Duodenal mucosa (tissue), 2 donors: ENCODE measurements around the gene HSD17B10.
"Not testable (repeated sequence)": the region's sequence is repeated elsewhere in the genome, so short reads cannot be mapped to it uniquely, and the experiment has no call there.

ENCODE experiments used
- H3K27ac ChIP-seq: one replicate; pipeline ENCODE4 v1.7.0; 2013; ENCODE audit warnings: low read depth, low read length
- H3K27me3 ChIP-seq, 2 donors: one replicate each; pipeline ENCODE4 v1.7.0; 2013; ENCODE audit warnings: low read length in 2 of 2, control low read depth in 1 of 2; ENCODE audit not compliant: insufficient read depth in 2 of 2, control insufficient read depth in 1 of 2
- H3K36me3 ChIP-seq, 2 donors: one replicate each; pipeline ENCODE4 v1.7.0; 2013; ENCODE audit warnings: low read length in 2 of 2, control low read depth in 1 of 2; ENCODE audit not compliant: insufficient read depth in 2 of 2, control insufficient read depth in 1 of 2
- H3K4me1 ChIP-seq, 2 donors: one replicate each; pipeline ENCODE4 v1.7.0; 2013; ENCODE audit warnings: low read length in 2 of 2, control low read depth in 1 of 2; ENCODE audit not compliant: insufficient read depth in 2 of 2, control insufficient read depth in 1 of 2
- H3K4me3 ChIP-seq, 2 donors: one replicate each; pipeline ENCODE4 v1.7.0; 2013; ENCODE audit warnings: low read length in 2 of 2, low read depth in 1 of 2
- H3K9ac ChIP-seq, 2 donors: one replicate each; pipeline ENCODE4 v1.7.0; 2013; ENCODE audit warnings: low read length in 2 of 2, low read depth in 1 of 2
- H3K9me3 ChIP-seq, 2 donors: one replicate each; pipeline ENCODE4 v1.7.0; 2013; ENCODE audit warnings: low read length in 2 of 2, control low read depth in 1 of 2; ENCODE audit not compliant: control insufficient read depth in 1 of 2

Gene HSD17B10

GRCh38 chrX:53433651-53434639 lies at the start of gene HSD17B10:
TSS of gene HSD17B10 (minus strand) at chrX:53434370. CDS start at chrX:53434345, 25 bp downstream.
- Histone ChIP-seq H3K4me3 (peak within 1 kb of the TSS; percentile 80 to 82), H3K9me3 (no peaks in the 10 kb centered on the region), H3K4me1 (peaks cover 6 to 7% of the 10 kb centered on the region in 2 donors), H3K36me3 (peaks cover 13 to 18% of the 10 kb centered on the region in 2 donors), H3K9ac (peak within 1 kb of the TSS; percentile 60 to 71), H3K27me3 (no peaks in the 10 kb centered on the region), H3K27ac (peak within 1 kb of the TSS; percentile 50)

- no peak overlapping the region for H3K27ac ChIP-seq
Observed at GRCh38 chrX:53483416-53483815, 49.2 kb upstream of the HSD17B10 start.

GRCh38 chrX:53481816-53482465 lies 47.8 kb upstream of the HSD17B10 start:
- Histone ChIP-seq H3K4me3 (no peak overlapping the region), H3K4me1 (no peaks in the 10 kb centered on the region)

More at GRCh38 chrX:53483416-53483815, 49.2 kb upstream of the HSD17B10 start:
- no peaks in the 10 kb centered on the region for H3K36me3 ChIP-seq
- H3K9ac ChIP-seq: no peak overlapping the region
- no peaks in the 10 kb centered on the region for H3K9me3 ChIP-seq
- H3K4me1 ChIP-seq: no peaks in the 10 kb centered on the region
- no peak overlapping the region for H3K4me3 ChIP-seq
- H3K27me3 ChIP-seq: no peaks in the 10 kb centered on the region

GRCh38 chrX:53481093-53481492 lies 46.9 kb upstream of the HSD17B10 start:
- Histone ChIP-seq H3K36me3 (no peaks in the 10 kb centered on the region), H3K27ac (no peak overlapping the region), H3K9ac (no peak overlapping the region), H3K9me3 (no peaks in the 10 kb centered on the region), H3K27me3 (no peaks in the 10 kb centered on the region), H3K4me1 (no peaks in the 10 kb centered on the region), H3K4me3 (no peak overlapping the region)

More at GRCh38 chrX:53481816-53482465, 47.8 kb upstream of the HSD17B10 start:
- no peaks in the 10 kb centered on the region for H3K9me3 ChIP-seq
- H3K27me3 ChIP-seq: no peaks in the 10 kb centered on the region
- H3K9ac ChIP-seq: no peak overlapping the region
- no peaks in the 10 kb centered on the region for H3K36me3 ChIP-seq
- H3K27ac ChIP-seq: no peak overlapping the region

- H3K9me3 ChIP-seq: no peaks in the 10 kb centered on the region
- H3K36me3 ChIP-seq: no peaks in the 10 kb centered on the region
- no peak overlapping the region for H3K9ac ChIP-seq
- H3K27ac ChIP-seq: no peak overlapping the region
- H3K27me3 ChIP-seq: no peaks in the 10 kb centered on the region
- H3K4me1 ChIP-seq: no peaks in the 10 kb centered on the region
- no peak overlapping the region for H3K4me3 ChIP-seq
Observed at GRCh38 chrX:53479301-53479700, 45.1 kb upstream of the HSD17B10 start.

GRCh38 chrX:53476371-53476770 lies 42.2 kb upstream of the HSD17B10 start:
- no peak overlapping the region for H3K9ac ChIP-seq
- H3K9me3 ChIP-seq: no peaks in the 10 kb centered on the region
- H3K27me3 ChIP-seq: no peaks in the 10 kb centered on the region
- H3K27ac ChIP-seq: no peak overlapping the region
- H3K36me3 ChIP-seq: no peaks in the 10 kb centered on the region
- H3K4me3 ChIP-seq: no peak overlapping the region
- H3K4me1 ChIP-seq: no peaks in the 10 kb centered on the region

GRCh38 chrX:53474707-53475106 lies 40.5 kb upstream of the HSD17B10 start:
- no peak overlapping the region for H3K27ac ChIP-seq
- no peaks in the 10 kb centered on the region for H3K27me3 ChIP-seq
- no peak overlapping the region for H3K9ac ChIP-seq
- H3K4me1 ChIP-seq: no peaks in the 10 kb centered on the region
- H3K9me3 ChIP-seq: no peaks in the 10 kb centered on the region
- no peaks in the 10 kb centered on the region for H3K36me3 ChIP-seq
- H3K4me3 ChIP-seq: no peak overlapping the region

- no peaks in the 10 kb centered on the region for H3K4me1 ChIP-seq
- no peaks in the 10 kb centered on the region for H3K36me3 ChIP-seq
- H3K4me3 ChIP-seq: no peak overlapping the region
- H3K9me3 ChIP-seq: no peaks in the 10 kb centered on the region
- H3K27ac ChIP-seq: no peak overlapping the region
- no peak overlapping the region for H3K9ac ChIP-seq
- H3K27me3 ChIP-seq: no peaks in the 10 kb centered on the region
Observed at GRCh38 chrX:53471346-53471745, 37.2 kb upstream of the HSD17B10 start.

GRCh38 chrX:53468659-53469058 lies 34.5 kb upstream of the HSD17B10 start:
- H3K36me3 ChIP-seq, H3K4me1 ChIP-seq, H3K9ac ChIP-seq, H3K27ac ChIP-seq, H3K9me3 ChIP-seq, H3K4me3 ChIP-seq, H3K27me3 ChIP-seq: not testable (repeated sequence)

GRCh38 chrX:53458082-53458481 lies 23.9 kb upstream of the HSD17B10 start:
- H3K9ac ChIP-seq: no peak overlapping the region

More at GRCh38 chrX:53458082-53458481, 23.9 kb upstream of the HSD17B10 start:
- H3K27me3 ChIP-seq: no peaks in the 10 kb centered on the region
- no peaks in the 10 kb centered on the region for H3K9me3 ChIP-seq
- H3K4me3 ChIP-seq: no peak overlapping the region
- H3K4me1 ChIP-seq: no peaks in the 10 kb centered on the region
- H3K36me3 ChIP-seq: no peaks in the 10 kb centered on the region
- no peak overlapping the region for H3K27ac ChIP-seq
